GM15510 (cell line): ENCODE results near the gene CRYBA1.

Source experiments
- POLR2A ChIP-seq: IDR thresholded peaks from 3 replicates; pipeline ENCODE4 v1.6.1; 2011; ENCODE audit warnings: borderline replicate concordance; ENCODE audit not compliant: insufficient read length; ENCODE audit errors: extremely low read depth

CRYBA1 gene

GRCh38 chr17:29293890-29294579, 47.4 kb downstream of the CRYBA1 start, which contains the start of gene NUFIP2:
Gene NUFIP2, minus strand, starts transcription at chr17:29294148. Its CDS starts 89 bp downstream, at chr17:29294059.
- TF ChIP-seq POLR2A, result peak; percentile 100

- TF ChIP-seq POLR2A, result no peak
These were observed 47.9 kb downstream of the CRYBA1 start for GRCh38 chr17:29294580-29294900.

- TF ChIP-seq POLR2A, result no peak
These were observed 48.8 kb downstream of the CRYBA1 start for GRCh38 chr17:29295420-29295819.

GRCh38 chr17:29299031-29299430, 52.4 kb downstream of the CRYBA1 start:
- no peak for TF ChIP-seq POLR2A

- TF ChIP-seq POLR2A, result no peak
These were observed 56.7 kb downstream of the CRYBA1 start for GRCh38 chr17:29303386-29303785.
